ENCODE results near the gene USH2A. TPM values are rescaled to one million over a fixed set of nuclear protein-coding genes. Genes with fewer than 3 reads are reported as not detected.

Gene USH2A
- total RNA-seq, 4 donors from 2014 or later, result under 0.01 to 2.0 (median 0.22) TPM; not detected in 1

- Histone ChIP-seq H3K36me3 (no peaks in the 10 kb centered on the region), H3K4me1 (no peaks in the 10 kb centered on the region), H3K27me3 (no peaks in the 10 kb centered on the region), H3K9me3 (no peaks in the 10 kb centered on the region), H3K27ac (no peak overlapping the region), H3K4me3 (replicated peaks in 1 of 3) (no peak overlapping the region)
- TF ChIP-seq, protein P1, sequence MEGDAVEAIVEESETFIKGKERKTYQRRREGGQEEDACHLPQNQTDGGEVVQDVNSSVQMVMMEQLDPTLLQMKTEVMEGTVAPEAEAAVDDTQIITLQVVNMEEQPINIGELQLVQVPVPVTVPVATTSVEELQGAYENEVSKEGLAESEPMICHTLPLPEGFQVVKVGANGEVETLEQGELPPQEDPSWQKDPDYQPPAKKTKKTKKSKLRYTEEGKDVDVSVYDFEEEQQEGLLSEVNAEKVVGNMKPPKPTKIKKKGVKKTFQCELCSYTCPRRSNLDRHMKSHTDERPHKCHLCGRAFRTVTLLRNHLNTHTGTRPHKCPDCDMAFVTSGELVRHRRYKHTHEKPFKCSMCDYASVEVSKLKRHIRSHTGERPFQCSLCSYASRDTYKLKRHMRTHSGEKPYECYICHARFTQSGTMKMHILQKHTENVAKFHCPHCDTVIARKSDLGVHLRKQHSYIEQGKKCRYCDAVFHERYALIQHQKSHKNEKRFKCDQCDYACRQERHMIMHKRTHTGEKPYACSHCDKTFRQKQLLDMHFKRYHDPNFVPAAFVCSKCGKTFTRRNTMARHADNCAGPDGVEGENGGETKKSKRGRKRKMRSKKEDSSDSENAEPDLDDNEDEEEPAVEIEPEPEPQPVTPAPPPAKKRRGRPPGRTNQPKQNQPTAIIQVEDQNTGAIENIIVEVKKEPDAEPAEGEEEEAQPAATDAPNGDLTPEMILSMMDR (IDR thresholded peaks at IDR 0.05), result no peak
- intact Hi-C loops (cut with DNase I), result no loop called here
- no peak for DNase-seq
Measured at GRCh38 chr1:216461466-216461865, 38.2 kb upstream of the USH2A start.

DNA sequence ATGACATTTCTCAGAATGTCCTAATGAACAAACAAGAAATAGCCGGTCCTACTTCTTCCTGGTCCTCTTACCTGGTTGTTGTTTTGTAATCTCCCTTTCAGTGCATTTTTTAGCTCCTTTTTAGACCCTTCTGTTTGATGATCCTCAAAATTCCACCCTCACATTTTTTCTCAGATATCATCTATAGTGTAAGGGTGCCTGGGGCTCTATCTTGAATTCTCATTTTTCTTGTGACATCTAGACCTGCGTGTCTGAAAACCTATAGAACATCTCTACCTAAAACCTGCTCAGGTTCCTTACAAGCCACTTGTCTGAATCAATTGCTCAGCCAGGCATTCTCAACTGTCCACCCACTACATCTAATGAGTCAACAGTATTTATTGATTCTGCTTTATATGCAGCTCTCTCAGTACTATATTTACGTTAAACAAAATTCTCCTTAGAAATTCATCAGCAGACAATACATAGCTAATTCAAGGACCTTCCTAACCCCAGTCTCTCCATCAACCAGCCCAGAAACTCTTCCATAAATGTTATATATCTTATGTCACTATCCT, 36.5 kb upstream of the USH2A start:
- Histone ChIP-seq H3K27ac (no peak overlapping the region), H3K4me1 (no peaks in the 10 kb centered on the region), H3K4me3 (replicated peaks in 1 of 3) (no peak overlapping the region), H3K27me3 (no peaks in the 10 kb centered on the region), H3K9me3 (no peaks in the 10 kb centered on the region), H3K36me3 (no peaks in the 10 kb centered on the region)
- TF ChIP-seq, protein P1 (IDR thresholded peaks at IDR 0.05), result no peak
- TF ChIP-seq POLR2A (IDR thresholded peaks at IDR 0.05), result no peak
- WGBS, 2 donors, result 82 to 84% methylated on average over 3 of the region's 3 CpGs
- intact Hi-C loops (cut with DNase I), result no loop called here
- DNase-seq, result no peak

DNA sequence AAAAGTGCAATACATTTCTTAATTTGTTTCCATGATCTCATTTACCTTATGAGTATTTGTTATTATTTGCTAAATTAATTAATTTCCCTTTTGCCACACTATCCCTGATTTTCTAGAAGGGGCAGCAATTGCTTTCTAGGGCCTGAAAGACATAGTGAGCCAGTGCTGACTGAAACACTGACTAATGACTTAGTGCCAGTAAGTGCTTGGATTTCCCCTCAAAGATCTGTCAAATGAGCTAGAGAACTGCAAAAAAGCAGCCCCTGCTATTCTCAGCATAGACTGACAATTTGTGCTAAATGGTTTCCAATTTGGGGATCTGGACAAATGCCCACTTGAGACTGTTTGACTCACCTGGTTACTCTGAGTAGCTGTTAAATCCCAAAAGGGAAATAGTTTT, 35.6 kb upstream of the USH2A start:
- Histone ChIP-seq H3K4me1 (no peaks in the 10 kb centered on the region), H3K4me3 (replicated peaks in 1 of 3) (no peak overlapping the region), H3K9me3 (no peaks in the 10 kb centered on the region), H3K27me3 (no peaks in the 10 kb centered on the region), H3K36me3 (no peaks in the 10 kb centered on the region), H3K27ac (no peak overlapping the region)
- TF ChIP-seq, protein P1 (IDR thresholded peaks at IDR 0.05), result no peak
- TF ChIP-seq POLR2A (IDR thresholded peaks at IDR 0.05), result no peak
- intact Hi-C loops (cut with DNase I), result no loop called here
- DNase-seq, result no peak

DNA sequence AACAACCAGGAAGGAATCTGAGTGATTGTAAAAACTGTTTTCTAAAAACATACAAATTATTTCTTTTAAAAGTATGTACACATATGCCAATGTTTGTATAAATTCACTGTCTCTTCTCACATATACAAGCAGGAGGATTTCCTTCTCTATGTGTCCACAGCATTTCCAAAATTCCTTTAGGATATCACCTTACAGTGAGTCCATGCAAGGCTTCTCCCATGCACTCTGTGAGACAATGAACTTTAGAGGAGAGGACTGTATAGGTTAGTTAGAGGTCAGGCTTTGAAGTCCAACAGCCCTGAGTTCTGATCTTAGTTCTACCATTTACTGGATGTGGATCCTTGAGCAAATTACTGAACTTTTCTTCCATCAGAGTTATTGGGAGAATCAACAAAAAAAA, 34.1 kb upstream of the USH2A start:
- no peaks in the 10 kb centered on the region for H3K4me1 ChIP-seq
- no peaks in the 10 kb centered on the region for H3K27me3 ChIP-seq
- intact Hi-C loops (cut with DNase I), result no loop called here
- H3K4me3 ChIP-seq (replicated peaks in 1 of 3), result no peak overlapping the region
- H3K27ac ChIP-seq, result no peak overlapping the region
- TF ChIP-seq, protein P1 (IDR thresholded peaks at IDR 0.05), result no peak
- TF ChIP-seq POLR2A (IDR thresholded peaks at IDR 0.05), result no peak
- H3K36me3 ChIP-seq, result no peaks in the 10 kb centered on the region
- no peaks in the 10 kb centered on the region for H3K9me3 ChIP-seq
- no peak for DNase-seq

GRCh38 chr1:216456682-216457081, 33.4 kb upstream of the USH2A start:
- DNase-seq, result no peak
- intact Hi-C loops (cut with DNase I), result no loop called here
- Histone ChIP-seq H3K36me3 (no peaks in the 10 kb centered on the region), H3K4me1 (no peaks in the 10 kb centered on the region), H3K9me3 (no peaks in the 10 kb centered on the region), H3K27ac (no peak overlapping the region), H3K27me3 (no peaks in the 10 kb centered on the region), H3K4me3 (replicated peaks in 1 of 3) (no peak overlapping the region)
- 64 to 77% methylated on average over 3 of the region's 3 CpGs for WGBS, 2 donors
- TF ChIP-seq, protein P1 (IDR thresholded peaks at IDR 0.05), result no peak
- no peak for TF ChIP-seq POLR2A (IDR thresholded peaks at IDR 0.05)
